Activated CD4-positive, alpha-beta T cell treated with anti-CD3 and anti-CD28 coated beads, Interleukin-2, amount 10 ng/mL, durations not matched to agents 7 days and 5 days (primary cell): ENCODE results near the gene PEX14. TPM values are rescaled to one million over a fixed set of nuclear protein-coding genes. Genes with fewer than 3 reads are reported as not detected.

Experiments
- CTCF ChIA-PET: fragments of 350-600 bp; sonication (Branson Sonifier 250); formaldehyde crosslinking; loops from one replicate; lab custom pipeline; 2021; ENCODE audit warnings: antibody characterized with exemption; lab: Charles Lee
- POLR2A ChIA-PET: fragments of 350-600 bp; sonication (Branson Sonifier 250); formaldehyde crosslinking; loops from one replicate; lab custom pipeline; 2021; ENCODE audit warnings: antibody characterized with exemption; lab: Charles Lee
- DNase-seq: peaks from one replicate; pipeline ENCODE4 v3.0.0-alpha.2; 2020
- H3K27ac Mint-ChIP-seq: one replicate; pipeline ENCODE4 v1.8.0; 2021; ENCODE audit warnings: mild to moderate bottlenecking, moderate library complexity, mixed read lengths
- H3K27me3 Mint-ChIP-seq: one replicate; pipeline ENCODE4 v1.8.0; 2021; ENCODE audit warnings: mixed read lengths
- H3K36me3 Mint-ChIP-seq: one replicate; pipeline ENCODE4 v1.8.0; 2021; ENCODE audit warnings: low read depth, mixed read lengths
- H3K4me1 Mint-ChIP-seq: one replicate; pipeline ENCODE4 v1.8.0; 2021; ENCODE audit warnings: mixed read lengths
- H3K4me3 Mint-ChIP-seq: one replicate; pipeline ENCODE4 v1.8.0; 2021; ENCODE audit warnings: mild to moderate bottlenecking, moderate library complexity, mixed read lengths
- H3K9me3 Mint-ChIP-seq: one replicate; pipeline ENCODE4 v1.8.0; 2021; ENCODE audit warnings: mixed read lengths
- total RNA-seq, 2 experiments: library from RNA; stranded (reverse); gene quantifications; one replicate each; pipeline ENCODE4 v1.2.3, GENCODE V29; 2021

The PEX14 gene
- total RNA-seq, 2 experiments from 2014 or later: 23.4 to 24.4 TPM

GRCh38 chr1:10599194-10599861 is 124.6 kb downstream of the PEX14 start:
- CTCF ChIA-PET: no interaction called here
- H3K36me3 Mint-ChIP-seq: peaks cover 4% of the 10 kb centered on the region
- POLR2A ChIA-PET: no interaction called here

GRCh38 chr1:10601342-10602070 is 126.8 kb downstream of the PEX14 start:
- Mint-ChIP-seq H3K9me3 (no peaks in the 10 kb centered on the region), H3K4me3 (no peak overlapping the region), H3K36me3 (peaks cover 4% of the 10 kb centered on the region), H3K27ac (no peak overlapping the region), H3K27me3 (no peaks in the 10 kb centered on the region), H3K4me1 (no peaks in the 10 kb centered on the region)
- CTCF ChIA-PET: interaction anchor here (1.6 kb wide), 1 partner anchor 40 kb away, joined by 3 read pairs; no protein-coding TSS in a partner anchor
- DNase-seq: no peak
- POLR2A ChIA-PET: no interaction called here

More at GRCh38 chr1:10599194-10599861, 124.6 kb downstream of the PEX14 start:
- H3K4me1 Mint-ChIP-seq: no peaks in the 10 kb centered on the region
- DNase-seq: no peak
- no peaks in the 10 kb centered on the region for H3K9me3 Mint-ChIP-seq
- no peak overlapping the region for H3K4me3 Mint-ChIP-seq
- no peaks in the 10 kb centered on the region for H3K27me3 Mint-ChIP-seq
- H3K27ac Mint-ChIP-seq: no peak overlapping the region

- no peak overlapping the region for H3K4me3 Mint-ChIP-seq
- peaks cover 4% of the 10 kb centered on the region for H3K36me3 Mint-ChIP-seq
- CTCF ChIA-PET: no interaction called here
- no peaks in the 10 kb centered on the region for H3K4me1 Mint-ChIP-seq
- POLR2A ChIA-PET: no interaction called here
- no peak for DNase-seq
- H3K9me3 Mint-ChIP-seq: no peaks in the 10 kb centered on the region
- no peaks in the 10 kb centered on the region for H3K27me3 Mint-ChIP-seq
- H3K27ac Mint-ChIP-seq: no peak overlapping the region
Observed at GRCh38 chr1:10602936-10603335, 128.2 kb downstream of the PEX14 start.

- Mint-ChIP-seq H3K27ac (no peak overlapping the region), H3K4me3 (no peak overlapping the region)
Observed at GRCh38 chr1:10604966-10605365, 130.2 kb downstream of the PEX14 start.

GRCh38 chr1:10606064-10606463 is 131.3 kb downstream of the PEX14 start:
- Mint-ChIP-seq H3K36me3 (peaks cover 2% of the 10 kb centered on the region), H3K4me1 (no peaks in the 10 kb centered on the region), H3K27me3 (no peaks in the 10 kb centered on the region), H3K4me3 (no peak overlapping the region), H3K9me3 (no peaks in the 10 kb centered on the region), H3K27ac (no peak overlapping the region)
- no peak for DNase-seq
- CTCF ChIA-PET: no interaction called here
- POLR2A ChIA-PET: no interaction called here

More at GRCh38 chr1:10604966-10605365, 130.2 kb downstream of the PEX14 start:
- no peak for DNase-seq
- H3K4me1 Mint-ChIP-seq: no peaks in the 10 kb centered on the region
- ChIA-PET POLR2A (no interaction called here), CTCF (no interaction called here)
- H3K27me3 Mint-ChIP-seq: no peaks in the 10 kb centered on the region
- no peaks in the 10 kb centered on the region for H3K9me3 Mint-ChIP-seq
- peaks cover 2% of the 10 kb centered on the region for H3K36me3 Mint-ChIP-seq

GRCh38 chr1:10607228-10607627 is 132.5 kb downstream of the PEX14 start:
- H3K27me3 Mint-ChIP-seq: no peaks in the 10 kb centered on the region
- no peaks in the 10 kb centered on the region for H3K9me3 Mint-ChIP-seq
- peaks cover 2% of the 10 kb centered on the region for H3K36me3 Mint-ChIP-seq
- H3K27ac Mint-ChIP-seq: no peak overlapping the region
- CTCF ChIA-PET: no interaction called here
- POLR2A ChIA-PET: no interaction called here
- no peak for DNase-seq
- H3K4me1 Mint-ChIP-seq: no peaks in the 10 kb centered on the region
- H3K4me3 Mint-ChIP-seq: no peak overlapping the region

- no peak for DNase-seq
- H3K4me3 Mint-ChIP-seq: no peak overlapping the region
- POLR2A ChIA-PET: no interaction called here
- H3K27me3 Mint-ChIP-seq: no peaks in the 10 kb centered on the region
- no peaks in the 10 kb centered on the region for H3K4me1 Mint-ChIP-seq
- CTCF ChIA-PET: interaction anchor here (0.6 to 0.7 kb wide), 2 partner anchors 85 to 234 kb away, joined by 3 read pairs; no protein-coding TSS in a partner anchor
- H3K27ac Mint-ChIP-seq: no peak overlapping the region
- H3K9me3 Mint-ChIP-seq: no peaks in the 10 kb centered on the region
- H3K36me3 Mint-ChIP-seq: peaks cover 2% of the 10 kb centered on the region
Observed at GRCh38 chr1:10608690-10609089, 133.9 kb downstream of the PEX14 start.

- POLR2A ChIA-PET: no interaction called here
- peaks cover 2% of the 10 kb centered on the region for H3K36me3 Mint-ChIP-seq
- H3K9me3 Mint-ChIP-seq: no peaks in the 10 kb centered on the region
- no peaks in the 10 kb centered on the region for H3K27me3 Mint-ChIP-seq
- H3K27ac Mint-ChIP-seq: no peak overlapping the region
- CTCF ChIA-PET: no interaction called here
- H3K4me3 Mint-ChIP-seq: no peak overlapping the region
- no peak for DNase-seq
- H3K4me1 Mint-ChIP-seq: no peaks in the 10 kb centered on the region
Observed at GRCh38 chr1:10610901-10611600, 136.3 kb downstream of the PEX14 start.

- CTCF ChIA-PET: interaction anchor here (0.7 to 1.3 kb wide), 2 partner anchors 32 to 41 kb away, joined by 3 to 4 read pairs; no protein-coding TSS in a partner anchor
- Mint-ChIP-seq H3K27ac (no peak overlapping the region), H3K9me3 (no peaks in the 10 kb centered on the region), H3K4me3 (no peak overlapping the region), H3K27me3 (no peaks in the 10 kb centered on the region), H3K4me1 (no peaks in the 10 kb centered on the region), H3K36me3 (peaks cover 2% of the 10 kb centered on the region)
- POLR2A ChIA-PET: no interaction called here
- no peak for DNase-seq
Observed at GRCh38 chr1:10612436-10613160, 137.8 kb downstream of the PEX14 start.

GRCh38 chr1:10613340-10613739 is 138.6 kb downstream of the PEX14 start:
- H3K36me3 Mint-ChIP-seq: no peaks in the 10 kb centered on the region
- ChIA-PET CTCF (interaction anchor here (0.7 kb wide), 1 partner anchor 42 kb away, joined by 3 read pairs; no protein-coding TSS in a partner anchor), POLR2A (no interaction called here)
- no peak for DNase-seq
- no peak overlapping the region for H3K4me3 Mint-ChIP-seq
- H3K9me3 Mint-ChIP-seq: no peaks in the 10 kb centered on the region
- H3K27me3 Mint-ChIP-seq: no peaks in the 10 kb centered on the region
- no peaks in the 10 kb centered on the region for H3K4me1 Mint-ChIP-seq
- H3K27ac Mint-ChIP-seq: no peak overlapping the region

GRCh38 chr1:10613861-10614260 is 139.1 kb downstream of the PEX14 start:
- H3K27ac Mint-ChIP-seq: no peak overlapping the region
- H3K36me3 Mint-ChIP-seq: no peaks in the 10 kb centered on the region
- ChIA-PET CTCF (no interaction called here), POLR2A (no interaction called here)
- no peaks in the 10 kb centered on the region for H3K9me3 Mint-ChIP-seq
- no peak for DNase-seq
- H3K4me3 Mint-ChIP-seq: no peak overlapping the region
- no peaks in the 10 kb centered on the region for H3K4me1 Mint-ChIP-seq
- no peaks in the 10 kb centered on the region for H3K27me3 Mint-ChIP-seq

GRCh38 chr1:10614377-10615225 is 139.9 kb downstream of the PEX14 start:
- Mint-ChIP-seq H3K27me3 (no peaks in the 10 kb centered on the region), H3K9me3 (no peaks in the 10 kb centered on the region), H3K36me3 (no peaks in the 10 kb centered on the region), H3K27ac (no peak overlapping the region), H3K4me3 (no peak overlapping the region), H3K4me1 (no peaks in the 10 kb centered on the region)
- ChIA-PET CTCF (interaction anchor here (0.6 kb wide), 1 partner anchor 129 kb away, joined by 4 read pairs; no protein-coding TSS in a partner anchor), POLR2A (no interaction called here)
- DNase-seq: no peak
